Nephron (organoid): ENCODE measurements around the gene COG5.

Source experiments
- H3K27ac Mint-ChIP-seq, 3 experiments: 2 replicates each; pipeline ENCODE4 v1.8.0; 2020; ENCODE audit warnings: mixed read lengths in 3 of 3, mild to moderate bottlenecking in 2 of 3, moderate library complexity in 1 of 3
- H3K27me3 Mint-ChIP-seq: 2 replicates; pipeline ENCODE4 v1.8.0; 2021; ENCODE audit warnings: low read depth, mild to moderate bottlenecking, moderate library complexity, mixed read lengths
- H3K36me3 Mint-ChIP-seq: 2 replicates; pipeline ENCODE4 v1.8.0; 2020; ENCODE audit warnings: low read depth, mixed read lengths
- H3K4me1 Mint-ChIP-seq: 2 replicates; pipeline ENCODE4 v1.8.0; 2020; ENCODE audit warnings: mixed read lengths
- H3K4me3 Mint-ChIP-seq, 3 experiments: 2 replicates each; pipeline ENCODE4 v1.8.0; 2020; ENCODE audit warnings: mild to moderate bottlenecking in 3 of 3, mixed read lengths in 3 of 3, moderate library complexity in 2 of 3
- H3K9me3 Mint-ChIP-seq: 2 replicates; pipeline ENCODE4 v1.8.0; 2020; ENCODE audit warnings: mixed read lengths
- TF ChIP-seq, protein P1 (sequence below), 3 experiments: fragments of 200-600 bp; sonication (generic); IDR thresholded peaks; one replicate each; pipeline ENCODE4 v1.5.0; 2021; ENCODE audit warnings: antibody characterized with exemption in 3 of 3; ENCODE audit not compliant: unreplicated experiment in 3 of 3

Gene COG5

DNA sequence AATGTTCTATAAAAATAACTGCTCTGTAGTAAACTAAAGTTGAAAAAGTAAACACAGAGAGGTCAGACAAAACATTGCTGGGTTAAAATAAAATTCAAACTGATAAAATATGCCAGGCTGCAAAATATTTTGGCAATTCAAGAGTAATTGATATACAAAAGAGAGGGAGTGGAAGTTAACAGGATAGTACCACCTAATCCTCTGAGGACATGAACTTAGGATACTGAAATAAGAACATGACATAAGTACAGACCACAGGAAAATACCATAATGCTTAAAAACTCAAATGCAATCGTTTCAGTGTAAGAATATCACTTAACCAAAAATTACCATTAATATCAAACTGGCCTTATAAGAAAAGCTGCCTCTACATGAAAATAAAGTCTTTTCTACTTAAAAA lies 131.5 kb downstream of the COG5 start:
- Mint-ChIP-seq H3K36me3 (peaks cover 25% of the 10 kb centered on the region), H3K4me3 (no peak overlapping the region), H3K27ac (no peak overlapping the region), H3K9me3 (peaks cover 16% of the 10 kb centered on the region), H3K27me3 (no peaks in the 10 kb centered on the region), H3K4me1 (no peaks in the 10 kb centered on the region)
- TF ChIP-seq, protein P1, sequence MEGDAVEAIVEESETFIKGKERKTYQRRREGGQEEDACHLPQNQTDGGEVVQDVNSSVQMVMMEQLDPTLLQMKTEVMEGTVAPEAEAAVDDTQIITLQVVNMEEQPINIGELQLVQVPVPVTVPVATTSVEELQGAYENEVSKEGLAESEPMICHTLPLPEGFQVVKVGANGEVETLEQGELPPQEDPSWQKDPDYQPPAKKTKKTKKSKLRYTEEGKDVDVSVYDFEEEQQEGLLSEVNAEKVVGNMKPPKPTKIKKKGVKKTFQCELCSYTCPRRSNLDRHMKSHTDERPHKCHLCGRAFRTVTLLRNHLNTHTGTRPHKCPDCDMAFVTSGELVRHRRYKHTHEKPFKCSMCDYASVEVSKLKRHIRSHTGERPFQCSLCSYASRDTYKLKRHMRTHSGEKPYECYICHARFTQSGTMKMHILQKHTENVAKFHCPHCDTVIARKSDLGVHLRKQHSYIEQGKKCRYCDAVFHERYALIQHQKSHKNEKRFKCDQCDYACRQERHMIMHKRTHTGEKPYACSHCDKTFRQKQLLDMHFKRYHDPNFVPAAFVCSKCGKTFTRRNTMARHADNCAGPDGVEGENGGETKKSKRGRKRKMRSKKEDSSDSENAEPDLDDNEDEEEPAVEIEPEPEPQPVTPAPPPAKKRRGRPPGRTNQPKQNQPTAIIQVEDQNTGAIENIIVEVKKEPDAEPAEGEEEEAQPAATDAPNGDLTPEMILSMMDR (IDR thresholded peaks at IDR 0.05; ENCODE audit: unreplicated experiment in 3 of 3), result no peak

DNA sequence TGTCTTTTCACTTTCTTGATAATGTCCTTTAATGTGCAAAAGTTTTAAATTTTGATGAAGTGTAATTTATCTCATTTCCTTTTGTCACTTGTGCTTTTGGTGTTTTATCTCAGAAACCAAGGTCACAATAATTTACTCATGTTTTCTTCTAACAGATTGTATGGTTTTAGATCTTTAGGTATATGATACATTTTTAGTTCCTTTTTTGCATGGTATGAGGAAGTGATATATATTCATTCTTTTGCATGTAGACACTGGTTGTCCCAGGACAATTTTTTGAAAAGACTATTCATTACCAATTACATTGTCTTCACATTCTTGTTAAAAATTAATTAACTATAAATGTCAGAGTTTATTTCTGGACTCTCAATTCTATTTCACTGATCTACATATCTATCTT lies 133.7 kb downstream of the COG5 start:
- TF ChIP-seq, protein P1 (IDR thresholded peaks at IDR 0.05; ENCODE audit: unreplicated experiment in 3 of 3), result no peak
- no peaks in the 10 kb centered on the region for H3K4me1 Mint-ChIP-seq
- H3K27me3 Mint-ChIP-seq, result no peaks in the 10 kb centered on the region
- peaks cover 25% of the 10 kb centered on the region for H3K36me3 Mint-ChIP-seq
- no peak overlapping the region for H3K4me3 Mint-ChIP-seq
- H3K27ac Mint-ChIP-seq, result no peak overlapping the region
- peaks cover 16% of the 10 kb centered on the region for H3K9me3 Mint-ChIP-seq

DNA sequence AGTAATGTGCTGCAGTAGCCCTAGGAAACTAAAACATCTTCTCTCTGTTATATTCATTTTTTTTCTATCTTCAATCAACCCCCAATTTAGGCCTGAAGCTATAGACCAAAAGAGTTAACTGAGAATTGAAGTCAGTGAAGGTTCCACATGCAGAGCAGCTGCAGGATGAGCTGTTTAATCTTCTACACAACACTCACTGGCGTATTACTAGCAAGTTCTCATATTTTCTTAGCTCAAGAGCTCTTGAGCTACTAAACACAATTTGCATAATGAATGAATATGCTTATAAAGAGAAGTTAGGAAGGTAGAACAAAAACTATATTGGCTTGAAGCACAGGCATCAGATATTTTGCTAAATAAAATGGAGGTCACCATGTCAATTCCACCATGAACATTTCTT lies 135.1 kb downstream of the COG5 start:
- H3K27ac Mint-ChIP-seq, result no peak overlapping the region
- H3K4me3 Mint-ChIP-seq, result no peak overlapping the region
- peaks cover 16% of the 10 kb centered on the region for H3K36me3 Mint-ChIP-seq
- H3K4me1 Mint-ChIP-seq, result no peaks in the 10 kb centered on the region
- H3K9me3 Mint-ChIP-seq, result peaks cover 17% of the 10 kb centered on the region
- no peaks in the 10 kb centered on the region for H3K27me3 Mint-ChIP-seq
- TF ChIP-seq, protein P1 (IDR thresholded peaks at IDR 0.05; ENCODE audit: unreplicated experiment in 3 of 3), result no peak

DNA sequence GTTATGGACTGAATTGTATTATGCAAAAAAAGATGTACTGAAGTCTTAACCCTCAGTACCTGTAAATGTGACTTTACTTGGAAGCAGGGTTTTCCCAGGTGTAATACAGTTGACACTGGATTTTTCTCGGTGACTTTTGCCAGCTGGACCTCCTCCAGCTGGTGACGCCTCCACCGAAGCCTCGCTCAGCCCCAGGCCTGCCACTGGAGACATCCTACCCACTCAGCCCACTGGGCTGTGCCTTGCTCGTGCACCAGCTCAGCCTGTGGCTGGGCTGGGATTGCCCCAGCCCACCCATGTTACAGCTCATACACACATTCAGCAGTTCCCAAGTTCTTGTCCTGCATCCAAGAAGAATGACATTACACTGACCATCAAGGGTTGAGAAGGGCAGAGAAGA lies 136.3 kb downstream of the COG5 start:
- Mint-ChIP-seq H3K27me3 (no peaks in the 10 kb centered on the region), H3K27ac (no peak overlapping the region), H3K4me1 (no peaks in the 10 kb centered on the region), H3K36me3 (peaks cover 9% of the 10 kb centered on the region), H3K4me3 (no peak overlapping the region), H3K9me3 (peaks cover 13% of the 10 kb centered on the region)
- TF ChIP-seq, protein P1 (IDR thresholded peaks at IDR 0.05; ENCODE audit: unreplicated experiment in 3 of 3), result no peak

DNA sequence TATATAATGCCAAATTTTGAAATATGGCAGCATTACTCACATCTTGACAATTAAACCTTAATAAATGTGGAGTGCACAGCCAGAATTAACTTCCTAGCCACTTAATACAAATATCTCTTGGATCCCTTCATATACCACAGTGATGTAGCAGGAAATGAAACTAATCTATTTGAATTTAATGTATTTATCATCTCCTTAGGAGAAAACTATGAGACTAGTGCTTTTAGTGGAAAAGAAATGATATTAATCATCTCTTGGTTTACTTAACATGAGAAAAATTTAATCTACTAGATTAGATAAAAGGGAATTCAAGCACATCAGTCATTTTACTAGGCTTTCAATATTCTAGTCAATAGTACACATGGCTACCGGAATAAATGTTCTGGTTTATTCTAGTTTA lies 149.5 kb downstream of the COG5 start:
- Mint-ChIP-seq H3K36me3 (peaks cover 15% of the 10 kb centered on the region), H3K4me3 (no peak overlapping the region), H3K27me3 (no peaks in the 10 kb centered on the region), H3K9me3 (no peaks in the 10 kb centered on the region), H3K4me1 (no peaks in the 10 kb centered on the region), H3K27ac (no peak overlapping the region)
- TF ChIP-seq, protein P1 (IDR thresholded peaks at IDR 0.05; ENCODE audit: unreplicated experiment in 3 of 3), result no peak

DNA sequence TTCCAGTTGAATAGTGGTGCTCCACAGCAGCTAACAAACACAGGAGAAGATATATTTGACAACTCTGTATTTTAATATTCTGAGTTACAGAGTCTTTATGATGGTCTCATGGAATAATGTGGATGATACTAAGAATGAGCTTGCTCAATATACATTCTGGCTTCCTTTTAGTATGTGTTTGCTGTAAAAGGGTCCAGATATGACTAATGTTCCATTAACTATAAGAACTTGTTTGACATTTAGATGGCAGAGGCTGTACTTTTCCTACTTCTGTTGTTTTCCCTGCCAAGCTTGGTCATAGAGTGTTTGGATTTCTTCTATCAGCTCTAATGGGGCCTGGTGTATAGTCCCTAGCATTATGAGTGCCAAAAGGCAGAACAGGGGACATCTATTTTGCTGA lies 155.4 kb downstream of the COG5 start:
- TF ChIP-seq, protein P1 (IDR thresholded peaks at IDR 0.05; ENCODE audit: unreplicated experiment in 3 of 3), result no peak
- no peak overlapping the region for H3K27ac Mint-ChIP-seq
- H3K36me3 Mint-ChIP-seq, result peaks cover 20% of the 10 kb centered on the region
- H3K4me1 Mint-ChIP-seq, result no peaks in the 10 kb centered on the region
- H3K9me3 Mint-ChIP-seq, result no peaks in the 10 kb centered on the region
- no peak overlapping the region for H3K4me3 Mint-ChIP-seq
- no peaks in the 10 kb centered on the region for H3K27me3 Mint-ChIP-seq
